GM21367 (cell line): ENCODE measurements around the gene WWTR1.

Experiments used
- ATAC-seq: cut with Tn5 transposase; IDR thresholded peaks from one replicate; pipeline ENCODE4 v1.9.1; 2021; ENCODE audit not compliant: unreplicated experiment

WWTR1 gene

GRCh38 chr3:149572796-149573414 is 84.9 kb downstream of the WWTR1 start:
- no peak for ATAC-seq

GRCh38 chr3:149571381-149571780 is 86.4 kb downstream of the WWTR1 start:
- ATAC-seq: no peak

DNA sequence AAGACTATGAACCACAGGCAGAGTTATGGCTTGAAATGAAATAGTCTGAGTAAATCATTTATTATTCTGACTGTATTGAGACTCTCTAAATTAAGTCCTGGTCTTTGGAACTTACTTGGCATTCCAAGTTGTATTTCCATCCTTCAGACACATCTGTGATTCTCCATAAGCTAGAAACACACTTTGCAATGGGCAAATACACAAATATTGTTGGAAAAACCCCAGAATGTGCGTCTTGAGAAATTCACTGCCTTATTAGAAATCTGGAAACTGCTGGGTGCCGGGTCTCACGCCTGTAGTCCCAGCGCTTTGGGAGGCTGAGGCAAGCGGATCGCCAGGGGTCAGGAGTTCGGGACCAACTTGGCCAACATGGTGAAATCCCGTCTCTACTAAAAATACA is 87.8 kb downstream of the WWTR1 start:
- ATAC-seq: no peak

GRCh38 chr3:149567381-149567780 is 90.4 kb downstream of the WWTR1 start:
- ATAC-seq: no peak

GRCh38 chr3:149566292-149566975 is 91.4 kb downstream of the WWTR1 start:
- ATAC-seq: no peak

GRCh38 chr3:149564079-149564478 is 93.7 kb downstream of the WWTR1 start:
- ATAC-seq: no peak

- ATAC-seq: no peak
These were observed 94.7 kb downstream of the WWTR1 start for GRCh38 chr3:149563114-149563513.

- ATAC-seq: no peak
These were observed 97.2 kb downstream of the WWTR1 start for GRCh38 chr3:149560617-149561016.

GRCh38 chr3:149560001-149560400 is 97.8 kb downstream of the WWTR1 start:
- ATAC-seq: no peak

DNA sequence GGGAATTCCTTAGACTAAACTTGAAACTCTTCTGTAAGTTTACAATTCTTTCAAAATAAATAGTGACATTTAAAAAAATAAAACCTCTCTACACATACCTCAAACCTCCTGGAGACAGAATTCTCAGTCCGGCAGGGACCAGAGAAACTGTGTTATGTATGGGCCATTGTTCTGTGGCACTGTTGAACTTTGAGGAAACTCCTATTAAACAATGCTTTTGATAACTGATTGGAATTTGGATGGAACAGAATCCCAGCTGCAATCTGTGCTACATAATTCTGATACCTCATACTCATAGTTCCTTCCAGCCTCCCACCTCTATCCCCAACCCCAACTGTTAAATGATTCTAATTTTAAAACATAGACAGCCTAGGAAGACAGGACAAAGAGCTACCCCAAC is 98.3 kb downstream of the WWTR1 start:
- ATAC-seq: no peak

- no peak for ATAC-seq
These were observed 101.9 kb downstream of the WWTR1 start for GRCh38 chr3:149555927-149556326.

GRCh38 chr3:149554826-149555225 is 103.0 kb downstream of the WWTR1 start:
- no peak for ATAC-seq

DNA sequence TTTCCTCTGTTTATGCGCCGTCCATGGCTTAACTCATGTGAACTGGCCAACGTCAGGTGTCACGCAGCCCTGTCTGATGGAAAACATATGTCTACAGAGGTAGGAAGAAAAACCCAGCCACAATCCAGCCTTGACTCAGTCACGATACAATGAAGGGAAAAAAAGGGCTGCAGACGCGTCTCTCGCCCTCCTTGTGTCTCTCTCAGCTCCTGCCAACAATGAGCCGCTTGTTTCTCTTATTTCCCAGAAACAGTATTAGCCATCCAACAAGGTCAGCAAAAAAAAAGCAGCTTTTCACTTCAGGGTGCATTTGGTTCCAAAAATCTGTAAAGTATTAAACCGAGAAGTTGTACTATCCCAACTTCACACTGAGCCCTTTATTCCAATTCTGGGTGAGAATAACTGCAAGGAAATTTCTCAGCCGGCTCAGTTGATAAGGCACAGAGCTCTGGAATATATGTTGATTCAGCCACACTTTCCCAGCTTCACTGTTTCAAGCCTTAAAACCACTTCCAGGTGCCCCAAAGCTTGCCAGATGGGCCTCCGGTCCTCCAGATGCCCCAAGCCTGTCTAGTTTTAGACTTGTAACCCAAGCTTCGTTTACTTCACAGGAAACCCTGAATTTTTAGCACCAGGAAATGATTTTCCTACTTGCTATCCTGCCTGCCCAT is 103.9 kb downstream of the WWTR1 start:
- ATAC-seq: no peak

DNA sequence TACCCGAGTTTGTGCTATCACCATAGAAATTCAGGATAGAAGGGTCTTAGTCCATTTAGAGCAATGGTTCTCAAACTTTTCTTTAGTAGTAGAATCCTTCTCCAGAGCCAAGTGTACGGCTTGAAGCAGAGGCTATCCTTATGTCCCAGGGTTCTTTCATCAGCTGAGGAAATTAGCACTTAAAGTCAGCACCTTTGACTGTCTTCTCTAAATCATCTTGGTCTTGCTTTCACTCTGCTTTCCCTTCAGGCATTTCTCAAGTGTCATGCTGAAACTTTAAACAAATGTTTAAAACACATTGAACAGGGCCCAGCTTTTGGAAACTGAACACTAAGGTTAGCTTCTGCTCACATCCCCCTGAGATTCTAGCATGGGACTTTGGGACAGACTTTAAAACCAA is 105.1 kb downstream of the WWTR1 start:
- no peak for ATAC-seq

- no peak for ATAC-seq
These were observed 106.3 kb downstream of the WWTR1 start for GRCh38 chr3:149551500-149551899.

DNA sequence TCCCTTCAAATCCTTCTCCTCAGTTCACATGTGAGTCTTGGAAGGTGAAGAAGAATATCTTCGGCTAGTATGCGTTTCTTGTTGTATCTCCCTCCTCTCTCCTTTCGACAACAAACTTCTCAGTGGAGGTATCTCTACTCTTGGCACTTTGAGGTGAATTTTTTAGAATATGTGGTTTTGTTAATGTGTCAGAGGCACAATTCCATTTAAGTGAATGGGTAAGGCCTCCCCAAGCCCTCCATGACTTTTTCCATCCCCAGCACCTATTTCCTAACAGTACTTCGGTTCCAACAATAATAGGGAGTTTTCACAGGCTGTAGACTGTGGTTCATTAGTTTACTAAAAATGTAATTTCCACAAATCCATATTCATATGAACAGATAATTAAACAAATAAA is 109.2 kb downstream of the WWTR1 start:
- no peak for ATAC-seq

GRCh38 chr3:149547954-149548668 is 109.7 kb downstream of the WWTR1 start:
- ATAC-seq: no peak

DNA sequence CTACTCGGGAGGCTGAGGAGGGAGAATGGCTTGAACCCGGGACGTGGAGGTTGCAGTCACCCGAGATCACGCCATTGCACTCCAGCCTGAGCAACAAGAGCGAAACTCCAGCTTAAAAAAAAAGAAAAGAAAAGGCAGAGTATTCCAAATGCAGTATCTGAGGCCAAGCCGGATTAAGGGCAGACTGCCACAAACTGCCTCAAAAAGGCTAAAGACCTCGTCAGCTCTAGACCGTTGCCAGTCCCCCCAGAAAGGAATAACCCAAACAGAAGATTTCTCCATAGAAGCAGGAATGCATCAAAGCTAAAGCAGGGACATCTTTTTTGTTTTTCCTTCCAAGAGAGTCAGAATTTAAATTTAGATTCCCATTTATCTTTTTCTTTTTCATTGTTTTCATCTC is 110.4 kb downstream of the WWTR1 start:
- no peak for ATAC-seq

GRCh38 chr3:149545049-149545448 is 112.8 kb downstream of the WWTR1 start:
- ATAC-seq: no peak

DNA sequence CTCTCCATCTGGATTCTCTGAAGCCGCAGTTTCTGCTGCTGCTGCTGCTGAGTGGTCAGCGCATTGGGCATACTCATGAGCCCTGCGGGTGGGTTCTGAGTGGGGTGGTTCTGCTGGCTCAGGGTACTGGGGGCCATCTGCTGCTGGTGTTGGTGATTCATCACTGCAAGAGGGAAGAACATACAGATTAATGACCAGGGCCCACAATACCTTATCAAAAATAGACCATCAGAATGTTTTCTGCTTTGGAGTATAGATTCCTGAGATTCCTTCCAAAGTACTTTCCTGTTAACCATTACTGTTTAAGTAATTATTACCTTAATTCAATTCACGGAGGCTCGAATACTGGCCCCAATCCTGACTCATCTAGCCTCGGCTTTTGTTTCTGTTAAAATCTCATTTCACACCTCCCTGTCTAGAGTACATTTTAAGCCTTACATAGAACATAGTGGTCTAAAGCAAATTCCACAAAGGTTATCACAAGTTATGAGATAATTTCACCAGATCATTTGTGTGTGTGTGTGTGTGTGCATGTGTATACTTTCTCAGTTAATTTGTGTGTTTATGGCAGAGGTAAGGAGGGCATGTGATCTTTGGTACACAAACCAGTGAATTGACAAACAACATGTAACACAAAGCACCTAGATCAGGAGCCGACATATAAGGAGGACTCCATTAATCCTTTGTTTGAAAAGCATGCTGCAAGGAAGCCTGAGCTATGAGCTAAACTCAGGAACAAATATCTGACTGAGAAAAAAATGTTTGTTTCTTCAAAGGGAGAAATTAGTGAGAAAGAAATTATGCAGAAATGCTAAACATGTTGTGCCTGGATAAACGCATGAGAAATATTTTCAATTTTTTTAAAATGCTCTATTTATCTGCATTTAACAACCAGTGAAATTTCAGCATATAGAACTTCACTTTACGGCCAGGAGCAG is 115.2 kb downstream of the WWTR1 start:
- ATAC-seq: no peak

GRCh38 chr3:149541091-149541491 is 116.7 kb downstream of the WWTR1 start:
- no peak for ATAC-seq
